HepG2 (cell line): ENCODE measurements around the gene PPFIA4. TPM values are rescaled to one million over a fixed set of nuclear protein-coding genes. Genes with fewer than 3 reads are reported as not detected.

Experiments used
- HDAC1 ChIP-seq: sonication (generic); formaldehyde crosslinking; IDR thresholded peaks from 2 replicates; pipeline ENCODE4 v1.5.1; 2020; ENCODE audit warnings: mild to moderate bottlenecking, missing genetic modification reagents
- PTBP1 ChIP-seq: fragments of 200-400 bp; formaldehyde crosslinking; IDR thresholded peaks from 2 replicates; pipeline ENCODE4 v1.6.1; 2018; ENCODE audit warnings: low read length, low read depth; ENCODE audit not compliant: poor library complexity, severe bottlenecking
- ZNF230 ChIP-seq: sonication (generic); formaldehyde crosslinking; IDR thresholded peaks from 2 replicates; pipeline ENCODE4 v1.4.0; 2020; ENCODE audit warnings: mild to moderate bottlenecking, missing genetic modification reagents
- ZNF567 ChIP-seq: sonication (generic); formaldehyde crosslinking; IDR thresholded peaks from 2 replicates; pipeline ENCODE4 v1.8.1; 2023; ENCODE audit warnings: mild to moderate bottlenecking, missing genetic modification reagents, borderline replicate concordance
- polyA plus RNA-seq, 8 experiments: library from polyadenylated mRNA; depleted of rRNA in 3 of 8; stranded (reverse) in 7 of 8; unstranded in 1 of 8; fragments of >200 nt; fragmentation: Illumina TruSeq in 4 of 8; extraction: Trizol in 4 of 8; gene quantifications; 2 replicates each; pipeline versions ENCODE4 v1.2.1 to v1.2.3, GENCODE V29; 2011 to 2016; ENCODE audit warnings: low read depth in 4 of 8, missing spikeins in 1 of 8, mixed read lengths in 1 of 8; ENCODE audit not compliant: insufficient read depth in 1 of 8
- total RNA-seq, 5 experiments: library from RNA; depleted of rRNA; stranded (reverse); fragments of >200 nt; fragmentation: Illumina TruSeq; extraction: Trizol; gene quantifications; 2 replicates each; pipeline ENCODE4 v1.2.3, GENCODE V29; 2016; ENCODE audit warnings: low read depth in 1 of 5
- TF ChIP-seq, protein P1 (sequence below): sonication (generic); formaldehyde crosslinking; IDR thresholded peaks from 2 replicates; pipeline ENCODE4 v1.4.0; 2020; ENCODE audit warnings: mild to moderate bottlenecking, missing genetic modification reagents
- TF ChIP-seq, protein P2 (sequence below): sonication (generic); formaldehyde crosslinking; IDR thresholded peaks from 2 replicates; pipeline ENCODE4 v1.5.0; 2020; ENCODE audit warnings: mild to moderate bottlenecking, missing genetic modification reagents
- TF ChIP-seq, protein P3 (sequence below): sonication (generic); formaldehyde crosslinking; IDR thresholded peaks from 2 replicates; pipeline ENCODE4 v1.5.1; 2020; ENCODE audit warnings: missing genetic modification reagents, mild to moderate bottlenecking, borderline replicate concordance

The PPFIA4 gene
- total and polyA plus RNA-seq, 2 of the 13 experiments (the other 11 are each of a cell fraction or from before 2014, with no cell fraction given) = 6.4 TPM; not detected in 1

DNA sequence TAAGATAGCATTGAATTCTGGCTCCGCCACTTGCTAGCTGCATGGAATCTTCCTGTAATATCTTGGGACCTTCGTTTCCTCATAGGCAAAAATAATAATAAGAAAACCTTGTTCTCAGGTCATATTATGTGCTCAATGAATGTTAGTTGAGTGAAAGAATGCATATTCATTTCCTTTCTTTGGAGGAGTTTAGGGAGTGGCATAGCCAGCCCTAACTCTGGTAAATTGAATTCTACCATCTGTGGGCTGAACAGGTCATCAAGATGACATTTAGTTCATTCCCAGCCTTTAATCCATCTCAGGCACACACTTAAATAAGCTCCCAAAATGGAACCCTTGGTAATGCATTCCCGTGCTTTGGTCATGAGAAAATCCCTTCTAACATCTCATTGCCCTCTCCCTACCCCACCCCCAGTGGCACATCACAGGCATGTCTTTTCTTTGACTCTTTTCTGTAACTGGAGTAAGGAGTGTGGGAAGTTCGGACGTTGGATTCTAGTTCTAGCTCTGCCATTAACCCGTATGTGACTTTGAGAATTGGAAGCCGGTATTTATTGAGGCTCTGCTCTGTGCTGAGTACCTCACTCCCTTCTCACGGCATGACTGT is 72.7 kb downstream of the PPFIA4 start (continued):
- TF ChIP-seq, protein P1, sequence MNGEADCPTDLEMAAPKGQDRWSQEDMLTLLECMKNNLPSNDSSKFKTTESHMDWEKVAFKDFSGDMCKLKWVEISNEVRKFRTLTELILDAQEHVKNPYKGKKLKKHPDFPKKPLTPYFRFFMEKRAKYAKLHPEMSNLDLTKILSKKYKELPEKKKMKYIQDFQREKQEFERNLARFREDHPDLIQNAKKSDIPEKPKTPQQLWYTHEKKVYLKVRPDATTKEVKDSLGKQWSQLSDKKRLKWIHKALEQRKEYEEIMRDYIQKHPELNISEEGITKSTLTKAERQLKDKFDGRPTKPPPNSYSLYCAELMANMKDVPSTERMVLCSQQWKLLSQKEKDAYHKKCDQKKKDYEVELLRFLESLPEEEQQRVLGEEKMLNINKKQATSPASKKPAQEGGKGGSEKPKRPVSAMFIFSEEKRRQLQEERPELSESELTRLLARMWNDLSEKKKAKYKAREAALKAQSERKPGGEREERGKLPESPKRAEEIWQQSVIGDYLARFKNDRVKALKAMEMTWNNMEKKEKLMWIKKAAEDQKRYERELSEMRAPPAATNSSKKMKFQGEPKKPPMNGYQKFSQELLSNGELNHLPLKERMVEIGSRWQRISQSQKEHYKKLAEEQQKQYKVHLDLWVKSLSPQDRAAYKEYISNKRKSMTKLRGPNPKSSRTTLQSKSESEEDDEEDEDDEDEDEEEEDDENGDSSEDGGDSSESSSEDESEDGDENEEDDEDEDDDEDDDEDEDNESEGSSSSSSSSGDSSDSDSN (CRISPR knock-in tag) = no peak
- TF ChIP-seq, protein P2, sequence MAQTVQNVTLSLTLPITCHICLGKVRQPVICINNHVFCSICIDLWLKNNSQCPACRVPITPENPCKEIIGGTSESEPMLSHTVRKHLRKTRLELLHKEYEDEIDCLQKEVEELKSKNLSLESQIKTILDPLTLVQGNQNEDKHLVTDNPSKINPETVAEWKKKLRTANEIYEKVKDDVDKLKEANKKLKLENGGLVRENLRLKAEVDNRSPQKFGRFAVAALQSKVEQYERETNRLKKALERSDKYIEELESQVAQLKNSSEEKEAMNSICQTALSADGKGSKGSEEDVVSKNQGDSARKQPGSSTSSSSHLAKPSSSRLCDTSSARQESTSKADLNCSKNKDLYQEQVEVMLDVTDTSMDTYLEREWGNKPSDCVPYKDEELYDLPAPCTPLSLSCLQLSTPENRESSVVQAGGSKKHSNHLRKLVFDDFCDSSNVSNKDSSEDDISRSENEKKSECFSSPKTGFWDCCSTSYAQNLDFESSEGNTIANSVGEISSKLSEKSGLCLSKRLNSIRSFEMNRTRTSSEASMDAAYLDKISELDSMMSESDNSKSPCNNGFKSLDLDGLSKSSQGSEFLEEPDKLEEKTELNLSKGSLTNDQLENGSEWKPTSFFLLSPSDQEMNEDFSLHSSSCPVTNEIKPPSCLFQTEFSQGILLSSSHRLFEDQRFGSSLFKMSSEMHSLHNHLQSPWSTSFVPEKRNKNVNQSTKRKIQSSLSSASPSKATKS (CRISPR knock-in tag) = no peak
- TF ChIP-seq PTBP1 = no peak
- TF ChIP-seq ZNF567 (CRISPR knock-in tag) = no peak
- TF ChIP-seq ZNF230 = no peak
- TF ChIP-seq, protein P3, sequence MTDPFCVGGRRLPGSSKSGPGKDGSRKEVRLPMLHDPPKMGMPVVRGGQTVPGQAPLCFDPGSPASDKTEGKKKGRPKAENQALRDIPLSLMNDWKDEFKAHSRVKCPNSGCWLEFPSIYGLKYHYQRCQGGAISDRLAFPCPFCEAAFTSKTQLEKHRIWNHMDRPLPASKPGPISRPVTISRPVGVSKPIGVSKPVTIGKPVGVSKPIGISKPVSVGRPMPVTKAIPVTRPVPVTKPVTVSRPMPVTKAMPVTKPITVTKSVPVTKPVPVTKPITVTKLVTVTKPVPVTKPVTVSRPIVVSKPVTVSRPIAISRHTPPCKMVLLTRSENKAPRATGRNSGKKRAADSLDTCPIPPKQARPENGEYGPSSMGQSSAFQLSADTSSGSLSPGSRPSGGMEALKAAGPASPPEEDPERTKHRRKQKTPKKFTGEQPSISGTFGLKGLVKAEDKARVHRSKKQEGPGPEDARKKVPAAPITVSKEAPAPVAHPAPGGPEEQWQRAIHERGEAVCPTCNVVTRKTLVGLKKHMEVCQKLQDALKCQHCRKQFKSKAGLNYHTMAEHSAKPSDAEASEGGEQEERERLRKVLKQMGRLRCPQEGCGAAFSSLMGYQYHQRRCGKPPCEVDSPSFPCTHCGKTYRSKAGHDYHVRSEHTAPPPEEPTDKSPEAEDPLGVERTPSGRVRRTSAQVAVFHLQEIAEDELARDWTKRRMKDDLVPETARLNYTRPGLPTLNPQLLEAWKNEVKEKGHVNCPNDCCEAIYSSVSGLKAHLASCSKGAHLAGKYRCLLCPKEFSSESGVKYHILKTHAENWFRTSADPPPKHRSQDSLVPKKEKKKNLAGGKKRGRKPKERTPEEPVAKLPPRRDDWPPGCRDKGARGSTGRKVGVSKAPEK (CRISPR knock-in tag) = no peak
- no peak for TF ChIP-seq HDAC1
